ENCODE data around the gene CDC26.
"Not testable (repeated sequence)": the region's sequence is repeated elsewhere in the genome, so short reads cannot be mapped to it uniquely, and the experiment has no call there.

Gene CDC26

GRCh38 chr9:113244556-113244955, 30.8 kb downstream of the CDC26 start:
- in situ Hi-C loops (cut with MboI; ENCODE audit: low sequenced_read_pairs) = no loop called here

DNA sequence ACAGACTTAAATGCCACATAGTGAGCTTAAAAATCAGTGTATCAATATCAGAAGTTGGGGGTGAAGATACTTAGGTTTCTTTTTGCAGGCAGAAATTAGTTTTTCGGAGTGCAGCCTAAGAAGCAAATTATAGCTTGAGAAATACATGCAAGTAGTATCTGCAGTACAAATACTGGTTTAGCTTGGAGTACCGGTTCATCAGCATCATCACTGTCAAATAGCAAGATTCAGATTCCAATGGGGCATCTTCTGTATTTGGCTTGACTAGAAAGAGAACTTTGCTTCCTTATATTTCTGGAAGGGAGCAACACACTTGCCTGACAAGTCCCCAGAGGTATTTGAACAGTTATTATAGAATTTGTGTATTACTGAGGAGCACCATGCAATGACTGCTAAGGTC, 34.2 kb downstream of the CDC26 start:
- in situ Hi-C loops (cut with MboI; ENCODE audit: low sequenced_read_pairs) = no loop called here

GRCh38 chr9:113238859-113239232, 36.5 kb downstream of the CDC26 start:
- in situ Hi-C loops (cut with MboI; ENCODE audit: low sequenced_read_pairs) = no loop called here

DNA sequence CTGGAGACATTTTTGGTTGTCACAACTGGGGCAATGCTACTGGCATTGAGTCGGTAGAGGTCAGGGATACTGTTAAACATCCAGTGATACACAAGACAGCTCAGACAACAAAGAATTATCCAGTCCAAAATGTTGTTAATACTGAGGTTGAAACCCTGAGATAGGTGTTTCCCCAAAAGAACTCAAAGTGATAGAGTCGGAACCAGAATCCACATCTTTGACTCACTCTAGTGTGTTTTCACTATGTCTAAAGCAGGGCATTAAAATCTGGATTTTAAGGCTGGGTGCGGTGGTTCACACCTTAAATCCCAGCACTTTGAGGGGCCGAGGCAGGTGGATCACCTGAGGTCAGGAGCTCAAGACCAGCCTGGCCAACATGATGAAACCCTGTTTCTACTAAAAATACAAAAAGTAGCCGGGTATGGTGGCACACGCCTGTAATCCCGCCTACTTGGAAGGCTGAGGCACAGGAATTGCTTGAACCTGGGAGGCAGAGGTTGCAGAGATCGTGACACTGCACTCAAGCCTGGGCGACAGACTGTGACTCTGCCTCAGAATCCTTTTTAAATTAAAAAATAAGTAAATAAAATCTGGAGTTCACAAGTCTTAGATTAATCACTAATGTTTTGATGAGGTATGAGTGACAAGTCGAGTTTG, 37.0 kb downstream of the CDC26 start:
- in situ Hi-C loops (cut with MboI; ENCODE audit: low sequenced_read_pairs) = no loop called here

- in situ Hi-C loops (cut with MboI; ENCODE audit: low sequenced_read_pairs) = no loop called here
These were observed 38.3 kb downstream of the CDC26 start for GRCh38 chr9:113237026-113237425.

DNA sequence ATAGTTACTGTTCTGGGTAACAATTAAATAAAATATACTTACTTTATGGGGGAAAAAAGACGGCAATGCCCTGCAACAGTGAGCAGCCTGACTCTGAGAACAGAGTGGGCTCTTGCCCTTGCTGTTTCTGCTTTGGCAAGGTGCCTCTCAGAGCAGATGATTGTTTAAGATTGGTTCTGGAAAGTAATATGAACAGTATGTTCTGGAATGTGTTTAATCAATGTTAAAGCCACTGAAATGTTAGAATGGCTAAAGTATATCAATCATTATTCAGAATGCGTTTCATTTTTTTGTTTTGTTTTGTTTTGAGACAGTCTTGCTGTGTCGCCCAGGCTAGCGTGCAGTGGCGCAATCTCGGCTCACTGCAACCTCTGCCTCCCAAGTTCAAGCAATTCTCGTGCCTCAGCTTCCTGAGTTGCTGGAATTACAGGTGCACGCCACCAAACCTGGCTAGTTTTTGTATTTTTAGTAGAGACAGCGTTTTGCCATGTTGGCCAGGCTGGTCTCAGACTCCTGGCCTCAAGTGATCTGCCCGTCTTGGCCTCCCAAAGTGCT, 39.6 kb downstream of the CDC26 start:
- in situ Hi-C loops (cut with MboI; ENCODE audit: low sequenced_read_pairs) = not testable (repeated sequence)

DNA sequence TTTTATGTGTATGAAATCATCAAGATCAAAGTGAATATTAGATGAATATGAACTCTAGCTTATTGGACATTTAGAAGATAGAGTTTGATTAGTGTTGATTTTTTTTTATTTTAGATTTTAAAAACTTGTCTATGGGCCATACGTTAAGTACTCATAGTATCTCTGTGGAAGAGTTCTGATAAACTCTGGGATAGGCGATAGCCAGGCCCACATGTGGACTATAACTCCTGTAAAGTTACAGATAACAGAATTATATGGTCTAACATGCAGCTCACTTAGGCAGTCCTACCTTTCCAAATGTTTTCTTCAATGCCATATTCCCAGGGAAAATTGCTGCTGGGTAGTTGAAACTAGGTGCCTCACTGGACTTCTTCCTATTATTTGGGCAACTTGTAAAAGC, 43.7 kb downstream of the CDC26 start:
- in situ Hi-C loops (cut with MboI; ENCODE audit: low sequenced_read_pairs) = no loop called here

DNA sequence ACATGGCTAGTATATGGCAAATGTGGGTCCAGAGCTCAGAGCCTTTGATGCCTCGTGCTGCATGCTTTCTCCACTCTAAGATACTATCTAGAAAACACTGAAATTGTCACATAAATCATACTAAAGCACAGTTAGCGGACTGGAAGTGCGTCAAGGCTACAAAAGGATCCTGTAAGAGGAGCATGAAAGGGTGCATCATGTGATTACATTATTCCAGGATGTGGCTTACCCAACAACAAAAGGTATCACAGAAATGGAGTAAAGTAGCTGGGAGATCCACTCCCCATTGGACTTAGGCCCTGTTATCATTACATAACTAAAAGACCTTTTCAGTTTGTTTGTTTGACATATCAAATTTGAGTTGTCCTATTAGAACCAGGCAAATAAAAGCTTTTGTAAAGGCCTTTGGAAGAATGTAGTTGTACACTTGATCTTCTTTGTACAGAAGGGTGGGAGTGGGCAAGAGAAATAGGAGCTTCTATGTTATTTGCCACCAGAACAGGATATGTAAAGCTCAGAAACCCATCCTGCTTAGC, 47.2 kb downstream of the CDC26 start:
- in situ Hi-C loops (cut with MboI; ENCODE audit: low sequenced_read_pairs) = no loop called here

GRCh38 chr9:113227436-113227835, 47.9 kb downstream of the CDC26 start:
- in situ Hi-C loops (cut with MboI; ENCODE audit: low sequenced_read_pairs) = no loop called here

- in situ Hi-C loops (cut with MboI; ENCODE audit: low sequenced_read_pairs) = no loop called here
These were observed 51.4 kb downstream of the CDC26 start for GRCh38 chr9:113223963-113224362.

DNA sequence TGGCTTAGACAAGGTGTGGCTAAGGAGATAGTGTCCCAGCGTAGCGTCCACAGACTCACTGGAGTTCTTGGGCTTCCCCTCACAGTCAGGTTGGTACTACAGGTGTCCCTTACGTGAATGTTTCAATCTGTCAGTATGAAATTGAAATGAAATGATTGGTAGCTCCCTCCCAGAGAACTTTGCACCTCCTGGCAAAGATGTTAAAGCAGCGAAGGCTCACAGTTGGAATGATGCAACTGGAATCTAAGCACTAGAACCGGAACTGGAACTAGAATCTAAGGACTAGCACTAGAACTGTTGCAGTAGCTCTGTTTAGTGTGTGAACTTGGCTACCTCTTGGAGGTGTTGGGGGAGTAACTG, 52.9 kb downstream of the CDC26 start:
- in situ Hi-C loops (cut with MboI; ENCODE audit: low sequenced_read_pairs) = no loop called here

DNA sequence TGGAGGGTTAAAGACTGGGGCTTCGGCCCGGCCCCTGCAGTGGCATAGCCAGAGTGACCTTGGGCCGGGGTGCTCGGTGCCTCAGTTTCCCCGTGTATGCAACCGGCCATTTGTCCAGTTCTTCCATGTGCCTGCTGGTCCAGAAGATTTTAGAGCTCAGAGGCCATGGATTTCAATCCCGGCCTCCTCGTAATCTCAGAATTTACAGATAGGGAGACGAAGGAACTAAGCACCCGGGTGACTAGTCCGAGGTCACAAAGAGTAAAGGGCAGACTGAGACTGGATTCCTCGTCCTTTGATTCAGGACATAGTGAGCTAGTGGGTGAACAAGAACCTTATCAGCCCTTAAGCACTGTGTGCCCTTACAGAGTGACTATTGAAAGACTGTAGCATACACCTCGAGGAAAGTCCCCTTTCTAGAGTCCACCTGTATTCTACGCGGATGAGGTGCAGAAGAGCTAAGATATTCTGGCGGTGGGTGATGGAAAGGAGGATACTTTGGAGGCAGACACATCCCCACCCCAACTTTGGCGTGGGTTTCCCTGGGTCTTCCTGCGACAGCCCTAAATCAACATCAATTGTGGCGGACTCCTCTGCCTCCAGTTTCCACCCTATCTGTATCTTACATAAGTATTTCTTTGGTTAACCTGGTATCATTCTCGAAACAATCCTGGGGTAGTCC, 53.4 kb downstream of the CDC26 start:
- in situ Hi-C loops (cut with MboI; ENCODE audit: low sequenced_read_pairs) = no loop called here

DNA sequence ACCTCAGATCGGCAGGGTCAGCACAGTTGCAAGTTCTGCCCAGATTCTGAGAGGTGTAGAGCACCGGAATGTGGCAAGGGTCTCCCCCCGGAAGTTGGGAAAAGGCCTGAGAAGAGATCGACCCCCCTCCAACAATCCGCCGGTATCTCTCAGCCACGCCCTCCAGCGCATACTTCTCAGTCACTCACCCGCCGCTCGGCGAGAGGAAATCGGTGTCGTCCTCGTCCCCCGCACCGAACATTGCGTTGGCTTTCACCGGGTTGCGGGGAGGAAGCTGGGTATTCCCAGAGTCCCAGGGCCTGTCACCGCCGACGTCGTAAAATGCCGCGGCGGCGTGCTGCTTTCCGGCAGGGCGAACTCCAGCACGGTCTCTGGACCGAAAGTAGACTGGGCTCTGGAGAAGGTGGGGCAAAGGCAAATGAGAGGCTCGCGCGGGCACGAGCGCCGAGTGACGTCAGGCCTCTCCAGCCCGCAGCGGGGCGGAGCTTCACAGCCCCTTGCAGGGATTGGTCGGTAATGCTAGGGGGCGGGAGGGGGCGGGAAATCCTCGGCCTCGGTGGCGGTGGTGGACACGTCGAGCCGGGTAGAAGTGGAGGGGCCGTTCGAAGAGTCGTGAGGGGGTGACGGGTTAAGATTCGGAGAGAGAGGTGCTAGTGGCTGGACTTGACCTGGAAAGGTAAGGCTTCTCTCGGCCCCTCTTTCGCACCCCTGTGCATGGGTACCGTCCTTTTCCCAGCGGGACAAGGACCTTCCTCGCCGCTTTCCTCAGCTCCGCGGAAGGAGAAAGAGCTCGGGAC, 54.2 kb downstream of the CDC26 start, which contains the start of the genes FKBP15 and SLC31A1:
FKBP15 (minus strand) TSS at position 275 of the 797 bp plus-strand sequence; CDS start at position 241, 34 bp downstream.
SLC31A1 (plus strand) TSS at position 542 of the 797 bp plus-strand sequence. CDS start 34,605 bp downstream, outside the sequence.
- in situ Hi-C loops (cut with MboI; ENCODE audit: low sequenced_read_pairs) = no loop called here

DNA sequence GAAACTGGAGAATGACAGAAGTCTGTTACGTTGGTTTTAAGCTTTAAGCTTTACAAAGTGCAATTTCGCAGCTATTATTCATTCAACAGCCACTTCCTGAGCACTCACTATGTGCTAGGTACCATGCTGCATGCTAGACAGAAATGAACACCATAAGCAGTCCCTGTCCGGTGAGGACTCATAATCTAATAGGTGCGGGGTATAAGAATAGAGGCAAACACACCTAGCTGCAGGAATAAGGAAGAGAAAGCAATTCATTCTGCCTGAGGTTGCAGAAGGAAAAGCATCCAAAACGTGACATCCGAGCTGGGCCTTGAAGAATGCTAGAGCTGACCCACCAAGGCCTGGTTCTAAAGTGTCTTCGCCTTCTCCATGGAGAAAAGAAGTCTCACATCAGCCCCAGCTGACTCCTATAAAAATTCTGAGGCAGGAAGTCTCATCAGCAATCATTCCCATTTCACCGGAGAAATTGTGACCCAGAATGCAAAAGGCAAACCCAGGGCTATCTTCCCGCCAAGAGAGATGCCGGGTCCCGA, 54.8 kb downstream of the CDC26 start:
- in situ Hi-C loops (cut with MboI; ENCODE audit: low sequenced_read_pairs) = no loop called here

GRCh38 chr9:113219969-113220368, 55.4 kb downstream of the CDC26 start:
- in situ Hi-C loops (cut with MboI; ENCODE audit: low sequenced_read_pairs) = no loop called here

GRCh38 chr9:113219186-113219936, 56.0 kb downstream of the CDC26 start:
- in situ Hi-C loops (cut with MboI; ENCODE audit: low sequenced_read_pairs) = no loop called here
